Sciatic nerve (tissue), 2 donors: ENCODE results near the gene RRP7A. TPM values are rescaled to one million over a fixed set of nuclear protein-coding genes. Genes with fewer than 3 reads are reported as not detected.
"Not testable (repeated sequence)": the region's sequence is repeated elsewhere in the genome, so short reads cannot be mapped to it uniquely, and the experiment has no call there.

Source experiments
- ATAC-seq: fragments of 200-7000 bp; cut with Tn5 transposase; one replicate; pipeline ENCODE4 v1.9.1; 2020; ENCODE audit warnings: mild to moderate bottlenecking, moderate library complexity
- DNase-seq: peaks from one replicate; pipeline ENCODE4 v3.0.0-alpha.2; 2020; ENCODE audit warnings: low spot score
- intact Hi-C: fragments of 100-400 bp; cut with DNase I; formaldehyde crosslinking; loops from one replicate; pipeline ENCODE4 v1.14.2; 2022
- total RNA-seq: library from RNA; stranded (reverse); fragmentation: NEBNext Ultra II Directional; extraction: Animal tissue kit (Norgen Biotek cat#: 25700); gene quantifications from one replicate; pipeline ENCODE4 v1.2.1, GENCODE V29; 2021
- donor health status: DM: no; HTN: no; CAD: no.
- donor health status: DM: no; HTN: no; CAD: no.

Gene RRP7A
- total RNA-seq, 1 donor from 2014 or later = 39.6 TPM

- ATAC-seq, DNase-seq, intact Hi-C loops: not testable (repeated sequence)
These were observed 10.6 kb downstream of the RRP7A start for GRCh38 chr22:42508975-42509364.

GRCh38 chr22:42508327-42508974 lies 11.1 kb downstream of the RRP7A start:
- ATAC-seq, intact Hi-C loops, DNase-seq: not testable (repeated sequence)

- peak; percentile 72 for DNase-seq
- intact Hi-C loops = no loop called here
- ATAC-seq = no peak
These were observed 18.8 kb downstream of the RRP7A start for GRCh38 chr22:42500836-42501179.

- peak; percentile 89 for ATAC-seq
- DNase-seq = peak; percentile 92
- intact Hi-C loops = no loop called here
These were observed 19.3 kb downstream of the RRP7A start for GRCh38 chr22:42500161-42500835.

- not testable (repeated sequence) for ATAC-seq, DNase-seq
These were observed 19.8 kb downstream of the RRP7A start for GRCh38 chr22:42499773-42500160.

GRCh38 chr22:42495533-42496141 lies 24.0 kb downstream of the RRP7A start:
- ATAC-seq, intact Hi-C loops, DNase-seq: not testable (repeated sequence)

More at GRCh38 chr22:42499773-42500160, 19.8 kb downstream of the RRP7A start:
- intact Hi-C loops = not testable (repeated sequence)

- ATAC-seq = no peak
- intact Hi-C loops = no loop called here
These were observed 26.2 kb downstream of the RRP7A start for GRCh38 chr22:42493393-42493792.

GRCh38 chr22:42492323-42492690 lies 27.3 kb downstream of the RRP7A start:
- intact Hi-C loops = no loop called here
- DNase-seq = no peak

More at GRCh38 chr22:42493393-42493792, 26.2 kb downstream of the RRP7A start:
- no peak for DNase-seq

GRCh38 chr22:42490243-42490832 lies 29.3 kb downstream of the RRP7A start:
- intact Hi-C loops = no loop called here
- no peak for ATAC-seq
- DNase-seq = no peak

More at GRCh38 chr22:42492323-42492690, 27.3 kb downstream of the RRP7A start:
- ATAC-seq = no peak

GRCh38 chr22:42489000-42489399 lies 30.6 kb downstream of the RRP7A start:
- ATAC-seq = no peak
- DNase-seq = no peak
- intact Hi-C loops = no loop called here

GRCh38 chr22:42484506-42484905 lies 35.1 kb downstream of the RRP7A start:
- intact Hi-C loops = no loop called here
- DNase-seq (no peak), ATAC-seq (no peak)

- ATAC-seq, intact Hi-C loops, DNase-seq: not testable (repeated sequence)
These were observed 35.9 kb downstream of the RRP7A start for GRCh38 chr22:42483610-42484223.

GRCh38 chr22:42475122-42475521 lies 44.5 kb downstream of the RRP7A start:
- intact Hi-C loops = no loop called here
- ATAC-seq = no peak
- DNase-seq = no peak

GRCh38 chr22:42473484-42474193 lies 46.0 kb downstream of the RRP7A start:
- intact Hi-C loops = no loop called here
- ATAC-seq (peak; percentile 67), DNase-seq (no peak)

- no peak for ATAC-seq
- no peak for DNase-seq
- intact Hi-C loops = no loop called here
These were observed 46.9 kb downstream of the RRP7A start for GRCh38 chr22:42472671-42473070.

- no peak for ATAC-seq
- DNase-seq = no peak
- intact Hi-C loops = no loop called here
These were observed 48.2 kb downstream of the RRP7A start for GRCh38 chr22:42471441-42471840.

GRCh38 chr22:42470366-42471082 lies 49.1 kb downstream of the RRP7A start:
- intact Hi-C loops = no loop called here
- no peak for ATAC-seq
- no peak for DNase-seq

GRCh38 chr22:42468841-42469240 lies 50.8 kb downstream of the RRP7A start:
- DNase-seq (no peak), ATAC-seq (no peak)
- intact Hi-C loops = loop anchor here (10.0 kb wide), 1 partner anchor 1586 kb away; no protein-coding TSS in a partner anchor
